Liver (tissue), 9 donors: ENCODE data around the gene FRS3. TPM values are rescaled to one million over a fixed set of nuclear protein-coding genes. Genes with fewer than 3 reads are reported as not detected.

Source experiments
- DNase-seq: peaks from one replicate; pipeline ENCODE4 v3.0.0-alpha.2; 2017; ENCODE audit warnings: low spot score
- H3K27ac ChIP-seq, 2 donors: one replicate each; pipeline ENCODE4 v1.7.0; 2013; ENCODE audit warnings: inconsistent platforms in 2 of 2, low read length in 2 of 2, control low read depth in 1 of 2, low read depth in 1 of 2, mild to moderate bottlenecking in 1 of 2
- H3K27me3 ChIP-seq, 4 donors: one replicate each; pipeline versions ENCODE4 v1.6.1 to v1.7.0; 2013; ENCODE audit warnings: low read length in 3 of 4, inconsistent platforms in 1 of 4, mild to moderate bottlenecking in 1 of 4, moderate library complexity in 1 of 4; ENCODE audit not compliant: control insufficient read depth in 4 of 4, insufficient read depth in 4 of 4
- H3K36me3 ChIP-seq, 4 donors: one replicate each; pipeline versions ENCODE4 v1.6.1 to v1.7.0; 2013; ENCODE audit warnings: low read length in 3 of 4, mild to moderate bottlenecking in 3 of 4, low read depth in 1 of 4, moderate library complexity in 1 of 4; ENCODE audit not compliant: control insufficient read depth in 4 of 4, insufficient read depth in 3 of 4
- H3K4me1 ChIP-seq, 4 donors: one replicate each; pipeline versions ENCODE4 v1.6.1 to v1.7.0; 2013; ENCODE audit warnings: low read length in 3 of 4, mild to moderate bottlenecking in 3 of 4, moderate library complexity in 1 of 4; ENCODE audit not compliant: control insufficient read depth in 4 of 4, insufficient read depth in 4 of 4
- H3K4me3 ChIP-seq, 3 donors: one replicate each; pipeline versions ENCODE4 v1.6.1 to v1.7.0; 2013; ENCODE audit warnings: low read length in 3 of 3, control low read depth in 1 of 3, low read depth in 1 of 3, mild to moderate bottlenecking in 1 of 3
- H3K9ac ChIP-seq, 2 donors: one replicate each; pipeline ENCODE4 v1.7.0; 2013; ENCODE audit warnings: low read length in 2 of 2, mild to moderate bottlenecking in 2 of 2, moderate library complexity in 2 of 2, control low read depth in 1 of 2, low read depth in 1 of 2
- H3K9me3 ChIP-seq, 4 donors: one replicate each; pipeline versions ENCODE4 v1.6.1 to v1.7.0; 2013; ENCODE audit warnings: low read length in 3 of 4; ENCODE audit not compliant: control insufficient read depth in 4 of 4
- ATF3 ChIP-seq: IDR thresholded peaks from 2 replicates; pipeline ENCODE4 v1.6.1; 2016; ENCODE audit warnings: antibody characterized with exemption
- EGR1 ChIP-seq, 2 donors: IDR thresholded peaks; 2 replicates each; pipeline ENCODE4 v1.6.1; 2016 to 2018; ENCODE audit warnings: antibody characterized with exemption in 2 of 2, low read depth in 2 of 2
- FOXA1 ChIP-seq: IDR thresholded peaks from 2 replicates; pipeline ENCODE4 v1.6.1; 2016; ENCODE audit warnings: antibody characterized with exemption
- FOXA2 ChIP-seq: IDR thresholded peaks from 2 replicates; pipeline ENCODE4 v1.6.1; 2016; ENCODE audit warnings: antibody characterized with exemption
- GABPA ChIP-seq, 2 donors: IDR thresholded peaks in 1 of 2; conservative IDR thresholded peaks in 1 of 2; 2 replicates each; pipeline ENCODE4 v1.6.1; 2016; ENCODE audit warnings: antibody characterized with exemption in 2 of 2, mild to moderate bottlenecking in 1 of 2, moderate library complexity in 1 of 2
- HNF4A ChIP-seq, 2 donors: conservative IDR thresholded peaks; 2 replicates each; pipeline ENCODE4 v1.6.1; 2016; ENCODE audit warnings: antibody characterized with exemption in 2 of 2, mild to moderate bottlenecking in 2 of 2
- HNF4G ChIP-seq: IDR thresholded peaks from 2 replicates; pipeline ENCODE4 v1.6.1; 2016; ENCODE audit warnings: antibody characterized with exemption
- JUND ChIP-seq, 2 donors: IDR thresholded peaks; 2 replicates each; pipeline ENCODE4 v1.6.1; 2016; ENCODE audit warnings: antibody characterized with exemption in 2 of 2
- NR2F2 ChIP-seq: IDR thresholded peaks from 2 replicates; pipeline ENCODE4 v1.6.1; 2016; ENCODE audit warnings: antibody characterized with exemption
- RAD21 ChIP-seq, 2 donors: IDR thresholded peaks; 2 replicates each; pipeline ENCODE4 v1.6.1; 2016; ENCODE audit warnings: antibody characterized with exemption in 2 of 2, mild to moderate bottlenecking in 2 of 2
- RXRA ChIP-seq, 2 donors: IDR thresholded peaks; 2 replicates each; pipeline ENCODE4 v1.6.1; 2017 to 2018; ENCODE audit warnings: antibody characterized with exemption in 2 of 2, mild to moderate bottlenecking in 1 of 2
- SP1 ChIP-seq: IDR thresholded peaks from 2 replicates; pipeline ENCODE4 v1.6.1; 2018; ENCODE audit warnings: antibody characterized with exemption, mild to moderate bottlenecking
- TAF1 ChIP-seq: conservative IDR thresholded peaks from 2 replicates; pipeline ENCODE4 v1.6.1; 2016; ENCODE audit warnings: antibody characterized with exemption, mild to moderate bottlenecking
- YY1 ChIP-seq: IDR thresholded peaks from 2 replicates; pipeline ENCODE4 v1.6.1; 2016; ENCODE audit warnings: antibody characterized with exemption, mild to moderate bottlenecking
- whole genome bisulfite sequencing: extraction: QIAGEN DNeasy Blood & Tissue Kit; methylation state at CpG from one replicate; pipeline ENCODE4 v1.1.7; 2013; 5-methylcytosine and 5-hydroxymethylcytosine counted together
- polyA plus RNA-seq, 2 donors: library from polyadenylated mRNA; stranded (reverse) in 1 of 2; unstranded in 1 of 2; fragments of 200-250 nt in 1 of 2; fragments of >200 nt in 1 of 2; fragmentation: Nextera tagmentation in 1 of 2; extraction: Ambion mirVana in 1 of 2; gene quantifications; one replicate each; pipeline versions ENCODE4 v1.2.1 to v1.2.3, GENCODE V29; 2013 to 2015
- total RNA-seq, 2 donors: library from RNA; depleted of rRNA; stranded (reverse); fragments of >200 nt; gene quantifications; one replicate each; pipeline ENCODE4 v1.2.3, GENCODE V29; 2014
- TF ChIP-seq, protein P1 (sequence below): IDR thresholded peaks from 2 replicates; pipeline ENCODE4 v1.6.1; 2016; ENCODE audit warnings: antibody characterized with exemption
- donor health status: healthy.
- donor health status: healthy.
- donor health status: healthy.
- donor health status: healthy.
- donor health status: healthy.

FRS3 gene
- total and polyA plus RNA-seq, 4 donors: 0.42 to 1.6 (median 1.3) TPM

GRCh38 chr6:41729624-41730023 is 50.1 kb downstream of the FRS3 start (continued):
- TF ChIP-seq ATF3 (no peak), TAF1 (no peak), EGR1 (IDR thresholded peaks at IDR 0.05; ENCODE audit: low read depth in 2 of 2) (no peak), FOXA1 (no peak), YY1 (no peak), NR2F2 (no peak), HNF4A (conservative IDR thresholded peaks at IDR 0.05) (no peak), SP1 (no peak)

DNA sequence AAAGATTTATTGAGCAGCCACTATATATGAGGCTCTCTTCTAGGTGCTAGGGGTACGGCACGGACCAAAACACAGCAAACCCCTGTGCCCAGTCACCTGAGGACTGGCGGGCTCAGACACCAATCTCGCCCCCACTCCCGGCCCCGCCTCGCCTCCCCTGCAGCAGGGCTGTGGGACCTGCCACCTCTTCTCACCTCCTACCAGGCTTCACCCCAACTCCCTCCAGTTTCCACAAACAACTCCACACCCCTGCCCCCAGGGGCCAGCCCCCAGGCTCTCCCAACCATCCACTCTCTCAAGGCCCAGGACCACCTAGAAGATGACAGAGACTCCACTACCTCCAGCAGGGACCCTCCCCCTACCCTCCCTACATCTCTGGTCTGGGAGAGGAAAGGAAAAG is 50.7 kb downstream of the FRS3 start:
- Histone ChIP-seq H3K4me1 (peaks cover 0 to 9% (median 4%) of the 10 kb centered on the region in 4 donors), H3K27ac (no peak overlapping the region), H3K9me3 (no peaks in the 10 kb centered on the region), H3K4me3 (no peak overlapping the region), H3K27me3 (no peaks in the 10 kb centered on the region), H3K36me3 (no peaks in the 10 kb centered on the region), H3K9ac (no peak overlapping the region)
- DNase-seq: no peak
- no peak for TF ChIP-seq RAD21 (IDR thresholded peaks at IDR 0.05)
- TF ChIP-seq, protein P1, sequence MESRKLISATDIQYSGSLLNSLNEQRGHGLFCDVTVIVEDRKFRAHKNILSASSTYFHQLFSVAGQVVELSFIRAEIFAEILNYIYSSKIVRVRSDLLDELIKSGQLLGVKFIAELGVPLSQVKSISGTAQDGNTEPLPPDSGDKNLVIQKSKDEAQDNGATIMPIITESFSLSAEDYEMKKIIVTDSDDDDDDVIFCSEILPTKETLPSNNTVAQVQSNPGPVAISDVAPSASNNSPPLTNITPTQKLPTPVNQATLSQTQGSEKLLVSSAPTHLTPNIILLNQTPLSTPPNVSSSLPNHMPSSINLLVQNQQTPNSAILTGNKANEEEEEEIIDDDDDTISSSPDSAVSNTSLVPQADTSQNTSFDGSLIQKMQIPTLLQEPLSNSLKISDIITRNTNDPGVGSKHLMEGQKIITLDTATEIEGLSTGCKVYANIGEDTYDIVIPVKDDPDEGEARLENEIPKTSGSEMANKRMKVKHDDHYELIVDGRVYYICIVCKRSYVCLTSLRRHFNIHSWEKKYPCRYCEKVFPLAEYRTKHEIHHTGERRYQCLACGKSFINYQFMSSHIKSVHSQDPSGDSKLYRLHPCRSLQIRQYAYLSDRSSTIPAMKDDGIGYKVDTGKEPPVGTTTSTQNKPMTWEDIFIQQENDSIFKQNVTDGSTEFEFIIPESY: no peak
- no peak for TF ChIP-seq GABPA (IDR thresholded peaks at IDR 0.05 in 1 of 2, conservative IDR thresholded peaks at IDR 0.05 in 1 of 2)
- no peak for TF ChIP-seq JUND (IDR thresholded peaks at IDR 0.05)
- no peak for TF ChIP-seq RXRA (IDR thresholded peaks at IDR 0.05)
- TF ChIP-seq EGR1 (IDR thresholded peaks at IDR 0.05; ENCODE audit: low read depth in 2 of 2): no peak
- TF ChIP-seq HNF4G: no peak
- TF ChIP-seq FOXA2: no peak
- no peak for TF ChIP-seq TAF1
- no peak for TF ChIP-seq SP1
- no peak for TF ChIP-seq YY1
- 94% methylated on average over 7 of the region's 7 CpGs for WGBS

DNA sequence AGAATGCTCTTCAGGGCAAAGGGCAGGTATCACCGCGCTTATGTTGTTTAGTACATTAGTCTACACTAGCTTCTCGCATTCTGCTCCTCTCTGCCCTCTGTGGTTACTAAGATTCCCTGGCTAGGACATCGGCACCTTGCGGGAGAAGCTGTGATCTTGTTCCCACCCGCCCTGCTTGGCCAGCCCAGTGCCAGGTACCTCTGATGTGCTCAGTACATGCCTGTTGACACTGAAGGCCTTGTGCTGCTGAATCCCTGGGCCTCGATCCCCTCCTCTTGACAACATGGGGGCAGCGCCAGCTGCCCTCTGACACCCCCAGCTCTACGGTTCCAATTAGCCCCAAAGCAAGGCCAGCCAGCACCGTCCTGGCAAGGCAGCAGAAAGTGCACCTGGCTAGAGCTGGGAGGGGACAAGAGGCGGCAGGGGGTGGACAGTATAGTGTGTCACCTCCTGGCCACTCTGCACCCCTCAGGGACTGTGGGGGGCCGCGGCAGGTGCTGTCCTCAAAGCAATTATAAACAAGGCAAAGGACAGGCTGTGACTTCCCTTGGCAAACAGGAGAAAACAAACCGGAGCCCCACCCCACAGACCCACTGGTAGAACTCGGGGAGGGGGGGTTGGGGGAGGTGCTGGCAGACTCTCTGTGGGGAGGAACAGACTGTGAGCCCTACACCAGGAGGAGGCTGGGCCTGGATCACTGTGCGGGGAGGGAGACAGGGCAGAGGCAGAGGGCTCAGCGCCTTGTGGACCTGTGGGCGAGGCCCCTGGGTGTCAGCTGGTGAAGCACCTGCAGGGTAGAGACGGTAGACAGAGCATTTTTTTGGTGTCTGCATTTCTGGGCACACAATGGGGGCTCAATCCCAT is 51.4 kb downstream of the FRS3 start:
- Histone ChIP-seq H3K9me3 (no peaks in the 10 kb centered on the region), H3K4me1 (peaks cover 0 to 8% (median 1%) of the 10 kb centered on the region in 4 donors), H3K36me3 (no peaks in the 10 kb centered on the region), H3K27me3 (no peaks in the 10 kb centered on the region), H3K9ac (no peak overlapping the region), H3K27ac (no peak overlapping the region), H3K4me3 (no peak overlapping the region)
- WGBS: 84% methylated on average over 19 of the region's 19 CpGs
- no peak for DNase-seq
- TF ChIP-seq RXRA (IDR thresholded peaks at IDR 0.05) (no peak), SP1 (peak; percentile 24)
